ENCODE results near the gene NUP93. TPM values are rescaled to one million over a fixed set of nuclear protein-coding genes. Genes with fewer than 3 reads are reported as not detected.

The NUP93 gene
- total RNA-seq, 1 donor from 2014 or later: 151 TPM

DNA sequence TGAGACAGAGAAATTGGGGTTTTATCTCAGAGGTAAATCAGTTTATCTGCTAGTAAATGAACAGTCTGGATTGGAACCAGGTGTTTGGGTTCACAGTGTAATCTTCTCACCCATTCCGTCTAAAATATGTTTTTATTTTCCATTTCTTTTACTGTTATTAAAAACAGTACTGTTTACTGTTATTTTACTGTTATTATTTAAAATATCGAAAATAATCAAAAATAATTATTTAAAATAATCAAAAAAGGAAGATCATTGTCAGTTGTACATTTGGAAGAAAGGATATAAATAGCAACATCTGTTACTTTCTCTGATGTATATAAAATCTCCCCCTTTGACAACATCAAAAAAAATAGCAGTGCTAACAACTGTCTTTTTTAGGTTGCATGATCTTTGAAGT lies 11.5 kb downstream of the NUP93 start:
- DNase-seq (ENCODE audit: low read depth): no peak

GRCh38 chr16:56742030-56742984 lies 12.4 kb downstream of the NUP93 start:
- peak; percentile 60 for DNase-seq (ENCODE audit: low read depth)

DNA sequence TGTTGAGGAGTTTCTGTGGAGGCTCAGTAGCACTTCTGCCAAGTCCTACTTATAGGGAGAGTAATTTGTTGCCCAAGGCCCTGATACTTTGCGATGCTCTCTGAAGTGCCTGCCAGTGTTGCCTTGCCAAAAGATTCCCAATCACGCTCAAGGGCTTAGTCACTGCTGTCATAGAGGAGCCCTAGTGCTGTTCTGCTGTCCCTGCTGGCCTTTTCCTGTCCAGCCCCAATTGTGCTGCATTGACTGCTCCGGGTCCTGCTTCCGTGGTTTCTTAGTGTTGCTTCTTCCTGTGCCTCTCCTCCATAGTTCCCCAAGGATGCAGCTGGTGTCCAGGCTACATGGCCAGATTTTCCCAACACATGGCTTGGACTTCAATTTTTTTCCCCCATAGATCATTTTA lies 13.9 kb downstream of the NUP93 start:
- DNase-seq (ENCODE audit: low read depth): peak; percentile 83

DNA sequence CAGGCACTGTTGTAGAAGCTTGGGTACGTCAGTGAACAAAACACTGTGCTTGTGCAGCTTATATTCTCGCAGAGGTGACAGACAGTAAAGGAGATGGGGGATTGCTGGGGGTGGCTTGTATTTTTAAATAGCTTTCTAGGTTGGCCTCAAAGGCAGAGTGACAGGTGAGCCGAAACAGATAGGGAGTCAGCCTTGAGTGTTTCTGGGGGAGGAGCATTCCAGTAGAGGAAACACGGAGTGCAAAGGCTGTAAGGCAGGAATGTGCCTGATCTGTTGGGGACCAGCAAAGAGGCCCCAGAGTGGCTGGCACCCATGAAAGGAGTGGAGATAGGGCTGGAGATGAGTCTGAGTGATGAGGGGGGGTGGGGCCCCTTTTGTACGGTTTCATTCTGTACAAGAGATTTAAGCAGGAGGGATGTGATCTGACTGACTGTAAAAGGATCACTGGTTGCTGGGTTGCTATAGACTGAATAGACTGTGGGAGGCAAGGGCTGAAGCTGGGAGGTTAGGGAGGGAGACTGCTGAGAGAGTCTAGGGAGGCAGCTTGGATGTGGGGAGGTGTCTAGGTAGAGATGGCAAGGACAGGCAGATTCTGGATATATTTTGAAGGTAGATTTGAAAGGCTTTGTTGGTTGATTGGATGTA lies 15.2 kb downstream of the NUP93 start:
- DNase-seq (ENCODE audit: low read depth): no peak

DNA sequence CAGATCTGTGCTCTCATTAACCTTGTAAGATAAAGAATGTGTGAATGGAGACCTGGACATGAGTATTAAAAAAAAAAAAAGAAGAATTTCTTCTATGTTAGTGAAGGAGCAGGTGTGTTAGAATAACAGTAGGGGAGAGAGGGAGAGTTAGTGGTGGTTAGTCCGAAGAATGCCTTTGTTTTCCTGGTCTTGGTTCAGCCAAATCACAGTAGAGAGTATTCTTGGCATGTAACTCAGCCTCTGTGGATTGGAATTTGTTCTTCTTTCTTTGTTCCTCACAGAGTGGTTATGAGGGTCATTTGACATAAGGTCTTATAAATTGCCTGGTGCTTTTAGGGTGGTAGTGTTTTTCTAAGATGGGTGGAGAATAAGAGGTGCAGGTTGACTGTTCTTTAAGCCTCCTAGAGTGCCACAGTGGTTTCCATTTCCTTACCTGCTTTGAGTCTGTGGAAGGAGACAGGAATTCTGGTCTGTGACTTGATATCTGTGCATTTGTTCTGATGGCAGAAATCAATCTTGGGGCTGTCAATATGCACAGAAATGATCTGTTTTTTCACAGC lies 17.6 kb downstream of the NUP93 start:
- peak; percentile 72 for DNase-seq (ENCODE audit: low read depth)

- DNase-seq (ENCODE audit: low read depth): no peak
Observed at GRCh38 chr16:56748191-56748590, 18.3 kb downstream of the NUP93 start.

DNA sequence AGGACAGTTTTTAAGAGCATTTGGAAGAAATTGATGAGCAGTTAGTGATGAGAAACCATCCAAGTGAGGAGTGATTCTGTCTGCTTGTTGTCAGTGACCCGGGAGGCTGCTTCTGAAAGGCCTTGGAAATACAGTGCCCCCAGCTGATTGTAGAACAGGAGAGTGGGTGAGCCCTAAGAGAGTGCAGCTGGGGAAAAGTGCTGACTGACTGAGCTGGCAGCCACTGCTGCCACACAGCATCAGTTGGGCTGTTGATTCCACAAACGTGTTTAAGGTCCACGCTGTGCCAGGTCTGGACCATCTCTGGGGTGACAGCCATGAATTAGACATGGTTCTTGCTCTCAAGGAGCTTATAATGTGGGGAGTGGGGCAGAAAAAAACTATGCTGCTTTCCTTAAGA lies 18.9 kb downstream of the NUP93 start:
- DNase-seq (ENCODE audit: low read depth): peak; percentile 41

DNA sequence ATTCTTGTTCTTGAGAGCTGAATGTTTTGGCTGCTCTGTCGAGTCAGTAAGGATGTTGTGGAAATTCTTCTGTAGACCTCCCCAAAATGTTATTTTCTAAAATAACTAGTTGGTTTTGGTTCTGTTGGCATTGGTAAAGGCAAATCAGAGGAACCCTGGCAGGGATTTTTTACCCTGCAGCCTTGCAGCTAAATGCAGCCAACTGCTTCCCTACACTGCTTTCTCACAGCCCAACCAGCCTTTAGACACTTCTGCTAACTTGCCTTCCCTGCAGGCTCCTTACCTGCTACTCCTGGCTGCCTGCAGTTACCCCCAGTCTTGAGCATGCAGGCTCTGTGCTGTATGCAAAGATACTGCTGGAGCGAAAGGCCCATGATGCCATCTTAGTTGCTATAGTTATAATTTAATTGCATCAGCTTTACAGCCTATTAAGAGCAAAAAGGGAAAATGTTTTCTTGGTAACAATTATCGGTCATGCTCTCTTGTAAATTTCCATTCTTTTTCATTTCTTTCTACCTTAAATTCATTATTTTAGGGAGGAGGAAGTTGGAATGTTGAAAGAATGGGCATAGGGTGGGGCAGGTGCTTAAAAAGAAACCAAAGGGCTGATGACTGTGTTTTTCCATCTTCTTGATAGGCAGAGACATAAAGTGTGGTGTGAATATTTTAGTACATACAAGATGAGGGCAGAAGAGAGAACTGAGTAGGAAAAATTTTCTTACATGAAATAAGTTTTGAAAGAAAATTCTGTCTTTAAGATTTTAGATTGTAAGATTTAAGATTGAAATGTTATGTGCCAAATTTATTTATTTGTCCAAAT lies 20.0 kb downstream of the NUP93 start:
- peak; percentile 47 for DNase-seq (ENCODE audit: low read depth)

GRCh38 chr16:56753410-56753809 lies 23.5 kb downstream of the NUP93 start:
- DNase-seq (ENCODE audit: low read depth): no peak

- no peak for DNase-seq (ENCODE audit: low read depth)
Observed at GRCh38 chr16:56755038-56755437, 25.1 kb downstream of the NUP93 start.

- no peak for DNase-seq (ENCODE audit: low read depth)
Observed at GRCh38 chr16:56758432-56758831, 28.5 kb downstream of the NUP93 start.

DNA sequence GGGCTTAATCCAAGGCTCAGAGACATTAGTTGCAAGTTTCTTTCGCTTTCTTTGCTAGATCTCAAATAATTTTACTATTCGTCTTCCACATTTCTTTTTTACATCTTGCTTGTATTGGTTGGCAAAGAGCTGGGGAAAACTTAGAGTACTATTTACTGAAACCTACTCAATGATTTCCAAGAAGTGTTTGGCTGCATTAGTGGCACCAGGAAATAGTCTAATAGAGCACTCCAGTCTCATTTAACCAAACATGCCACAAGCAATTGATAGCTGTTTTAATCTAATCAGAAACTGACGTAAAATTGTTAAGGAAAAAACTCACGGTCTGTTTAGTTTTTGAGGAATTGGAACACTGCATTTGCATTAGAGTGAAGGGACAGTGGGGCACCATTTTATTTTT lies 29.0 kb downstream of the NUP93 start:
- DNase-seq (ENCODE audit: low read depth): no peak

- no peak for DNase-seq (ENCODE audit: low read depth)
Observed at GRCh38 chr16:56763291-56763916, 33.5 kb downstream of the NUP93 start.

DNA sequence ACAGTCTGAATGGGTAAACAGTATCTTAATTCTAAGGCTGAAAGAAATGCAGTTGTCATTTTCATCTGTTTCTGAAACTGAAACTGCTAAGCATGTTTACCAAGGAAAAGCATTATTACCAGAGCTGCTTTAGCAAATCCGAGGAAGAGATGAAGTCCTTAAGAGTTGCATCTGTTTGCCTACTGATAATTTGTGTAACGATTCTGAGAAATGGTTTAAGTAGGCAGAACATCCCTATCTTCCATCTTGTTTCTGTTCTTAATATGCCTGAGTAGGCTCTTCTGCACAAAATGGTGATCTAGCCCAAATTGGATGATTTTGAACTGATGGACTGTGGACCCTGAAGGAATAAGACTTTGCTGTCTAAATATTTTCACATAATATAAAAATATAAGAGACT lies 34.9 kb downstream of the NUP93 start:
- DNase-seq (ENCODE audit: low read depth): no peak

DNA sequence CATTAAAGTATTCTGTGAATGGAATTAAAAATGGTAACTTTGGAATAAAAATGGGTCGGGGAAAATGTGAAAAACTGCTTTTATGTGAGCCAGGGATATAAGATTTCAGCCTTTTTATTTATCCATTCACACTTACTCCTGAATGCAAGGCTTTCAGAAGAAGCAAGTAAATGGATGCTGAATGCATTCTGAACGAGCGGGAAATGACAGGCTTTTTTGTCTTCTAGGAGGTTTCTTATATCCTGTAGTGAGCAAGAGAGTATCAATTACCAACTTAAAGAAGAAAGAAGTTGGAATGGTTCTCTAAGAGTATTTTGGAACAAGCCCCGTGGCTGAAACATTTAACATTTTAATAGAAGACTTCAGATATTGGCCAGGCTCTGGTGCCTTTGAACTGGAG lies 36.0 kb downstream of the NUP93 start:
- no peak for DNase-seq (ENCODE audit: low read depth)

- DNase-seq (ENCODE audit: low read depth): no peak
Observed at GRCh38 chr16:56767024-56767423, 37.1 kb downstream of the NUP93 start.

- DNase-seq (ENCODE audit: low read depth): no peak
Observed at GRCh38 chr16:56769677-56770076, 39.7 kb downstream of the NUP93 start.

DNA sequence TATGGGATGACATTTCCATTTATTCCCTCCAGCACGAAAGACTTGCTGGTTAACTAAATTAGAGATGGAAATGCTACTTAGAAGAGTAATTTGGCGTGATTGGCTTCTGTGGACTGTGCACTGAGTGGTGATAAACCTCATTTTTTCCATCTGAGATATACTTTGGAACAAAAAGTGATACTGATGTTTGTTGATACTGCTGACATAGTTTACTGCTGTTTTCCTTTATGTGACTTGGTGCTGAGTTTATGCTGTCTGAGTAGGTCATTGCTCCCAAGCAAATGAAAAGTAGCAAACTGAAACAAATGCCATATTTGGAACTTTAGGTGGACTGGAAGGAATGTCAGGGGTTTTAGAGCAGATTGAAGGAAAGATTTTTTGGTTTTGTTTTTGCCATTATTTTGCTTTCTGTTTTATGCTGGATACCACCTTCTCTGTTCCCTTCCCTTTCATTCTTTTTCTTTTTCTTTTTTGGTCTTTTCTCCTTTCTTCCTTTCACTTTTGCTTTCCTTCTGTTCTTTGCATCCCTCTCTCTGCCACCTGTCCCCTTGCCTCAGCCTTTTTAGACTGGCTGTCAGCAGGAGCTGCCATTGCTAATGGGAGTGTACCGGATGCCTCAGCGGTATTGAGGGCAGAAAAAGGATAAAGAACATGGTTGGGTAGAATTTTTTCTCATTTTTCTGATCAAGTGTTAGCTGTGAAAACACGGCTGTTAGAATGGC lies 41.8 kb downstream of the NUP93 start:
- DNase-seq (ENCODE audit: low read depth): peak; percentile 71

GRCh38 chr16:56773532-56773931 lies 43.6 kb downstream of the NUP93 start:
- no peak for DNase-seq (ENCODE audit: low read depth)

GRCh38 chr16:56774016-56774680 lies 44.2 kb downstream of the NUP93 start:
- no peak for DNase-seq (ENCODE audit: low read depth)

All from myocyte (in vitro differentiated cells).